Fibroblast of lung (primary cell): ENCODE measurements around the gene PAPOLG. TPM values are rescaled to one million over a fixed set of nuclear protein-coding genes. Genes with fewer than 3 reads are reported as not detected.

Source experiments
- DNase-seq, 2 donors: peaks; one replicate each; pipeline versions ENCODE4 v3.0.0 to v3.0.0-alpha.2; 2010; ENCODE audit warnings: low read depth in 2 of 2
- H2AFZ ChIP-seq: 2 replicates; pipeline ENCODE4 v1.5.1; 2012; ENCODE audit warnings: low read length, control low read depth, inconsistent platforms
- H3K27ac ChIP-seq: 2 replicates; pipeline ENCODE4 v1.5.1; 2011; ENCODE audit warnings: low read length, control low read depth; ENCODE audit not compliant: insufficient read depth
- H3K27me3 ChIP-seq: 2 replicates; pipeline ENCODE4 v1.5.1; 2011; ENCODE audit warnings: mild to moderate bottlenecking, low read length; ENCODE audit not compliant: control insufficient read depth, insufficient read depth
- H3K36me3 ChIP-seq: 2 replicates; pipeline ENCODE4 v1.5.1; 2011; ENCODE audit warnings: low read length; ENCODE audit not compliant: control insufficient read depth, insufficient read depth
- H3K4me1 ChIP-seq: 2 replicates; pipeline ENCODE4 v1.5.1; 2011; ENCODE audit warnings: low read length; ENCODE audit not compliant: control insufficient read depth, insufficient read depth; ENCODE audit errors: extremely low read depth
- H3K4me2 ChIP-seq: 2 replicates; pipeline ENCODE4 v1.5.1; 2011; ENCODE audit warnings: low read length, control low read depth; ENCODE audit not compliant: insufficient read depth; ENCODE audit errors: extremely low read depth
- H3K4me3 ChIP-seq, 4 experiments: fragments of 200-600 bp in 1 of 4; sonication (generic) in 1 of 4; replicated peaks in 1 of 4; 2 replicates each; pipeline ENCODE4 v1.5.1; 2011 to 2016; ENCODE audit warnings: low read length in 4 of 4, low read depth in 3 of 4, mild to moderate bottlenecking in 3 of 4, control low read depth in 2 of 4, inconsistent platforms in 1 of 4, mixed read lengths in 1 of 4; ENCODE audit not compliant: insufficient read depth in 1 of 4; ENCODE audit errors: control extremely low read depth in 1 of 4
- H3K79me2 ChIP-seq: 2 replicates; pipeline ENCODE4 v1.5.1; 2012; ENCODE audit warnings: mild to moderate bottlenecking, low read length, inconsistent platforms; ENCODE audit not compliant: control insufficient read depth, insufficient read depth
- H3K9ac ChIP-seq: 2 replicates; pipeline ENCODE4 v1.5.1; 2011; ENCODE audit warnings: mild to moderate bottlenecking, low read length, control low read depth; ENCODE audit not compliant: insufficient read depth
- H3K9me3 ChIP-seq: 2 replicates; pipeline ENCODE4 v1.5.1; 2012; ENCODE audit warnings: low read depth, low read length; ENCODE audit not compliant: control insufficient read depth, insufficient read depth
- H4K20me1 ChIP-seq: 2 replicates; pipeline ENCODE4 v1.5.1; 2011; ENCODE audit warnings: low read length; ENCODE audit not compliant: control insufficient read depth, insufficient read depth; ENCODE audit errors: extremely low read depth
- CTCF ChIP-seq, 2 donors: IDR thresholded peaks in 1 of 2; conservative IDR thresholded peaks in 1 of 2; 1 replicate in 1 of 2; 2 replicates in 1 of 2; pipeline ENCODE4 v1.5.1; 2011 to 2012; ENCODE audit warnings: low read length in 2 of 2, control low read depth in 1 of 2, inconsistent platforms in 1 of 2, low read depth in 1 of 2, mild to moderate bottlenecking in 1 of 2
- EZH2 ChIP-seq: IDR thresholded peaks from 2 replicates; pipeline ENCODE4 v1.5.1; 2012; ENCODE audit warnings: low read length, control low read depth, mild to moderate bottlenecking; ENCODE audit errors: missing control alignments
- polyA plus RNA-seq, 2 donors: library from polyadenylated mRNA; depleted of rRNA in 1 of 2; stranded (reverse) in 1 of 2; unstranded in 1 of 2; fragments of >200 nt; gene quantifications; 2 replicates each; pipeline ENCODE4 v1.2.1, GENCODE V29; 2011 to 2012; ENCODE audit warnings: missing spikeins in 1 of 2
- total RNA-seq: library from RNA; depleted of rRNA; stranded (reverse); fragments of >200 nt; gene quantifications from 2 replicates; pipeline ENCODE4 v1.2.1, GENCODE V29; 2014

Gene PAPOLG
- total and polyA plus RNA-seq, 2 donors (not counting 1 experiment from before 2014, with no cell fraction given): 11.2 to 11.9 TPM

DNA sequence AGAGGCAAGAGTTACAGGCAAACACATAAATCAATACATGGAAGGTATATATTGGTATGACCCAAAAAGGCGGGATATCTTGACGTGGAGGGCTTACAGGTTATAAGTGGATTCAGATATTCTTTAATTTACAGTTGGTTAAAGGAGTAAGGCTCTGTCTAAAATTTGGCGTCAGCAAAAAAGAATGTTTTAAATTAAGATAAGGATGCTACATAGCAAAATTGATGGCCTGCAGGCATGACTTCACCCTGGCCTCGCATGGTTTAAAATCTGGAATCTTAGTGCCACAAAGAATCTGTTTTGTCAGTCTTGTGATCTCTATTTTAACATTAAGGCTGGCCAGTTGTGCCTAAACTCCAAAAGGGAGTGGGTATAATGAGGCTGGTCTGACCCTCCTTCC is 66.9 kb downstream of the PAPOLG start:
- Histone ChIP-seq H3K9me3 (no peaks in the 10 kb centered on the region), H3K36me3 (no peaks in the 10 kb centered on the region), H3K4me1 (no peaks in the 10 kb centered on the region), H4K20me1 (no peaks in the 10 kb centered on the region), H3K27me3 (no peaks in the 10 kb centered on the region), H3K4me3 (no peak overlapping the region), H3K79me2 (no peaks in the 10 kb centered on the region), H2AFZ (no peak overlapping the region), H3K9ac (no peak overlapping the region), H3K4me2 (no peak overlapping the region), H3K27ac (no peak overlapping the region)
- TF ChIP-seq EZH2 (no peak), CTCF (conservative IDR thresholded peaks at IDR 0.05 in 1 of 2, IDR thresholded peaks at IDR 0.05 in 1 of 2; ENCODE audit: low read depth in 1 of 2, low read length in 2 of 2) (no peak)
- no peak for DNase-seq

GRCh38 chr2:60823694-60824305 is 67.7 kb downstream of the PAPOLG start:
- Histone ChIP-seq H3K27ac (no peak overlapping the region), H2AFZ (no peak overlapping the region), H3K4me2 (no peak overlapping the region), H3K27me3 (no peaks in the 10 kb centered on the region), H3K9ac (no peak overlapping the region), H3K79me2 (no peaks in the 10 kb centered on the region), H3K4me3 (no peak overlapping the region), H4K20me1 (no peaks in the 10 kb centered on the region), H3K9me3 (no peaks in the 10 kb centered on the region), H3K4me1 (no peaks in the 10 kb centered on the region), H3K36me3 (no peaks in the 10 kb centered on the region)
- no peak for DNase-seq
- TF ChIP-seq EZH2 (no peak), CTCF (conservative IDR thresholded peaks at IDR 0.05 in 1 of 2, IDR thresholded peaks at IDR 0.05 in 1 of 2; ENCODE audit: low read depth in 1 of 2, low read length in 2 of 2) (no peak)

DNA sequence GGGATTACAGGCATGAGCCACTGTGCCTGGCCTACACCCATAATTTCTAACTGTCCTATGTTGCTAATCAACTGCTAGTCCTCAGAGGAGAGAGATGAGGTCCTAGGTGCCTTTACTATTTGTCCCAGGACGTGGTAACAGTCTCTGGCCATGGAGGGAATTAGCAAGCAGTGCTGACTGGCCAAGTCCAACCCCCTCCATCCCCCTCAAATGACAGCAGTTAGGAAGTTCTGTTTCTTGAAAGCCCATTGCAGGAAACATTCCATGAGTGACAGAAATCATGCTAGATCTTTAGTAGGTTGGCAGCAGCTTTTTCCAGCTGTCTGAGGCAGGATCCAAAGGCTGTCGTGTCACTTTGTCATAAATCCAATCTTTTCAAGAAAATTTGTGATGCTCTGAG is 69.6 kb downstream of the PAPOLG start:
- H3K27ac ChIP-seq: no peak overlapping the region
- TF ChIP-seq CTCF (conservative IDR thresholded peaks at IDR 0.05 in 1 of 2, IDR thresholded peaks at IDR 0.05 in 1 of 2; ENCODE audit: low read depth in 1 of 2, low read length in 2 of 2): no peak
- no peak for TF ChIP-seq EZH2
- no peak for DNase-seq
- H4K20me1 ChIP-seq: no peaks in the 10 kb centered on the region
- H3K4me3 ChIP-seq: no peak overlapping the region
- H3K4me2 ChIP-seq: no peak overlapping the region
- no peak overlapping the region for H2AFZ ChIP-seq
- no peaks in the 10 kb centered on the region for H3K9me3 ChIP-seq
- H3K79me2 ChIP-seq: no peaks in the 10 kb centered on the region
- H3K4me1 ChIP-seq: no peaks in the 10 kb centered on the region
- no peaks in the 10 kb centered on the region for H3K27me3 ChIP-seq
- no peak overlapping the region for H3K9ac ChIP-seq
- no peaks in the 10 kb centered on the region for H3K36me3 ChIP-seq
